Activated CD4-positive, alpha-beta T cell treated with anti-CD3 and anti-CD28 coated beads for 1 hour (primary cell): ENCODE measurements around the gene FAM149B1.

Source experiments
- DNase-seq: peaks from one replicate; pipeline ENCODE4 v3.0.0-alpha.2; 2020

Gene FAM149B1

DNA sequence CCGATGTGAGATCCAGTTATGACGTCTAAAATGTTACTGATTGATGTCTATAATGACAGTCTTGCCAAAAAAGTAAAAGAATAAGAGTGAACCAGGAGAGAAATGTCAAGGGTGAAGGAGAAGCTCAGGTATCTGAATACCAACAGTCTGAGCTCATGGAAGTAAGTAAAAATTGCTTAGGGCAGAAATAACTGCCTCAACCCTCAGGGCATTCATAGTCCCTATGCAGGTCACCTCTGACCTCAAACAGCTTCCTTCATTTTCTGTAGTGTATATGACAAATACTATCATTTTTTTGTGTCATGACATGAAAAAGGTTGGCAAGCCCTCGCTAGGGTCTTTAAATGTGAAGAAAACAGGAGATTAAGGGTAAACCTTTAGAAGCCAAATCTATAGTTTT lies 125.5 kb downstream of the FAM149B1 start:
- no peak for DNase-seq
